HCT116 (cell line): Measurements from ENCODE around the gene GPRIN1.
A peak's percentile ranks its signal among the peaks of the same experiment; 100 is the strongest.

Experiments used
- CEBPB ChIP-seq: IDR thresholded peaks from 2 replicates; pipeline ENCODE4 v1.6.1; 2012; ENCODE audit warnings: low read depth
- EZH2 ChIP-seq: fragments of 200-600 bp; sonication (generic); IDR thresholded peaks from 2 replicates; pipeline ENCODE4 v1.6.1; 2017; ENCODE audit warnings: antibody characterized with exemption, mixed run types
- EZH2phosphoT487 ChIP-seq: fragments of 200-600 bp; IDR thresholded peaks from 2 replicates; pipeline ENCODE4 v1.6.1; 2018; ENCODE audit warnings: antibody characterized with exemption, borderline replicate concordance
- MAX ChIP-seq: IDR thresholded peaks from 2 replicates; pipeline ENCODE4 v1.6.1; 2012
- POLR2A ChIP-seq: IDR thresholded peaks from 2 replicates; pipeline ENCODE4 v1.7.0; 2011; ENCODE audit warnings: borderline replicate concordance; ENCODE audit not compliant: insufficient read depth, insufficient read length; ENCODE audit errors: extremely low read depth
- SP1 ChIP-seq: IDR thresholded peaks from 2 replicates; pipeline ENCODE4 v1.6.1; 2012; ENCODE audit warnings: low read depth
- ZFX ChIP-seq: fragments of 450-650 bp; IDR thresholded peaks from 2 replicates; pipeline ENCODE4 v1.6.1; 2017
- TF ChIP-seq, protein P1 (sequence below), 3 experiments: fragments of 200-600 bp in 1 of 3; sonication (generic) in 1 of 3; IDR thresholded peaks in 2 of 3; conservative IDR thresholded peaks in 1 of 3; 2 replicates each; pipeline ENCODE4 v1.5.1; 2012 to 2017; ENCODE audit warnings: low read depth in 2 of 3, low read length in 2 of 3, antibody characterized with exemption in 1 of 3, borderline replicate concordance in 1 of 3, control low read depth in 1 of 3, mild to moderate bottlenecking in 1 of 3, mixed read lengths in 1 of 3, mixed run types in 1 of 3, moderate library complexity in 1 of 3; ENCODE audit not compliant: insufficient read depth in 1 of 3

- TF ChIP-seq ZFX (no peak), POLR2A (no peak), MAX (peak; percentile 65; the same call in 1 of the 2 replicates), EZH2 (no peak), SP1 (no peak; the same call in 1 of the 2 replicates), CEBPB (no peak), EZH2phosphoT487 (no peak)
- TF ChIP-seq, protein P1, sequence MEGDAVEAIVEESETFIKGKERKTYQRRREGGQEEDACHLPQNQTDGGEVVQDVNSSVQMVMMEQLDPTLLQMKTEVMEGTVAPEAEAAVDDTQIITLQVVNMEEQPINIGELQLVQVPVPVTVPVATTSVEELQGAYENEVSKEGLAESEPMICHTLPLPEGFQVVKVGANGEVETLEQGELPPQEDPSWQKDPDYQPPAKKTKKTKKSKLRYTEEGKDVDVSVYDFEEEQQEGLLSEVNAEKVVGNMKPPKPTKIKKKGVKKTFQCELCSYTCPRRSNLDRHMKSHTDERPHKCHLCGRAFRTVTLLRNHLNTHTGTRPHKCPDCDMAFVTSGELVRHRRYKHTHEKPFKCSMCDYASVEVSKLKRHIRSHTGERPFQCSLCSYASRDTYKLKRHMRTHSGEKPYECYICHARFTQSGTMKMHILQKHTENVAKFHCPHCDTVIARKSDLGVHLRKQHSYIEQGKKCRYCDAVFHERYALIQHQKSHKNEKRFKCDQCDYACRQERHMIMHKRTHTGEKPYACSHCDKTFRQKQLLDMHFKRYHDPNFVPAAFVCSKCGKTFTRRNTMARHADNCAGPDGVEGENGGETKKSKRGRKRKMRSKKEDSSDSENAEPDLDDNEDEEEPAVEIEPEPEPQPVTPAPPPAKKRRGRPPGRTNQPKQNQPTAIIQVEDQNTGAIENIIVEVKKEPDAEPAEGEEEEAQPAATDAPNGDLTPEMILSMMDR (IDR thresholded peaks at IDR 0.05 in 2 of 3, conservative IDR thresholded peaks at IDR 0.05 in 1 of 3; ENCODE audit: borderline replicate concordance in 1 of 3, insufficient read depth in 1 of 3, low read depth in 2 of 3, low read length in 2 of 3): peak; percentile 58 to 81 (median 70)
Measured at GRCh38 chr5:176619203-176619568, 9.2 kb upstream of the GPRIN1 start.
